Panc1 (cell line): ENCODE measurements around the gene VSIG1.

Experiments used
- CTCF ChIP-seq: fragments of 450-650 bp; IDR thresholded peaks from 2 replicates; pipeline ENCODE4 v1.5.1; 2017; ENCODE audit warnings: mild to moderate bottlenecking
- POLR2AphosphoS5 ChIP-seq: IDR thresholded peaks from 2 replicates; pipeline ENCODE4 v1.6.1; 2012; ENCODE audit warnings: mild to moderate bottlenecking, low read depth, low read length, moderate library complexity

- TF ChIP-seq CTCF (no peak), POLR2AphosphoS5 (no peak)
Observed at GRCh38 chrX:108044554-108045256, at the start of gene VSIG1.
